Breast epithelium (tissue), 3 donors: ENCODE data around the gene PLCB4.

Experiments
- CTCF ChIP-seq, 3 donors: fragments of 450-650 bp; IDR thresholded peaks; one replicate each; pipeline ENCODE4 v1.5.1; 2016 to 2017; ENCODE audit warnings: antibody characterized with exemption in 3 of 3, mild to moderate bottlenecking in 3 of 3, moderate library complexity in 3 of 3
- POLR2A ChIP-seq: fragments of 450-650 bp; IDR thresholded peaks from one replicate; pipeline ENCODE4 v1.6.1; 2016; ENCODE audit warnings: antibody characterized with exemption, mild to moderate bottlenecking, moderate library complexity

- TF ChIP-seq CTCF (IDR thresholded peaks at IDR 0.05), result no peak
- TF ChIP-seq POLR2A, result no peak
These were observed 300.0 kb downstream of the PLCB4 start for GRCh38 chr20:9368893-9369292.
